ENCODE results near the gene GAN.
"Not testable (repeated sequence)": the region's sequence is repeated elsewhere in the genome, so short reads cannot be mapped to it uniquely, and the experiment has no call there.

The GAN gene

GRCh38 chr16:81397879-81398520 lies 83.2 kb downstream of the GAN start:
- no peak for DNase-seq (ENCODE audit: low read depth in 2 of 2)

GRCh38 chr16:81399909-81400308 lies 85.1 kb downstream of the GAN start:
- no peak for DNase-seq (ENCODE audit: low read depth in 2 of 2)

GRCh38 chr16:81401035-81401950 lies 86.5 kb downstream of the GAN start:
- DNase-seq (ENCODE audit: low read depth in 2 of 2), result no peak

GRCh38 chr16:81403208-81403600 lies 88.4 kb downstream of the GAN start:
- no peak for DNase-seq (ENCODE audit: low read depth in 2 of 2)

GRCh38 chr16:81403601-81404391 lies 89.0 kb downstream of the GAN start:
- peak; percentile 47 to 51 for DNase-seq (ENCODE audit: low read depth in 2 of 2)

GRCh38 chr16:81405002-81405401 lies 90.2 kb downstream of the GAN start:
- not testable (repeated sequence) for DNase-seq (ENCODE audit: low read depth in 2 of 2)

GRCh38 chr16:81405702-81406113 lies 90.9 kb downstream of the GAN start:
- no peak for DNase-seq (ENCODE audit: low read depth in 2 of 2)

- no peak for DNase-seq (ENCODE audit: low read depth in 2 of 2)
Measured at GRCh38 chr16:81408409-81408950, 93.7 kb downstream of the GAN start.

- DNase-seq (ENCODE audit: low read depth in 2 of 2), result no peak
Measured at GRCh38 chr16:81409016-81409556, 94.3 kb downstream of the GAN start.

GRCh38 chr16:81410643-81411293 lies 96.0 kb downstream of the GAN start:
- no peak for DNase-seq (ENCODE audit: low read depth in 2 of 2)

- no peak for DNase-seq (ENCODE audit: low read depth in 2 of 2)
Measured at GRCh38 chr16:81413245-81413990, 98.7 kb downstream of the GAN start.

- DNase-seq (ENCODE audit: low read depth in 2 of 2), result no peak
Measured at GRCh38 chr16:81415751-81416150, 101.0 kb downstream of the GAN start.

GRCh38 chr16:81416749-81417148 lies 102.0 kb downstream of the GAN start:
- DNase-seq (ENCODE audit: low read depth in 2 of 2), result no peak

GRCh38 chr16:81417210-81417609 lies 102.4 kb downstream of the GAN start:
- no peak for DNase-seq (ENCODE audit: low read depth in 2 of 2)

- no peak for DNase-seq (ENCODE audit: low read depth in 2 of 2)
Measured at GRCh38 chr16:81419806-81420205, 105.0 kb downstream of the GAN start.

- no peak for DNase-seq (ENCODE audit: low read depth in 2 of 2)
Measured at GRCh38 chr16:81421126-81421525, 106.4 kb downstream of the GAN start.

GRCh38 chr16:81421536-81421935 lies 106.8 kb downstream of the GAN start:
- no peak for DNase-seq (ENCODE audit: low read depth in 2 of 2)

- DNase-seq (ENCODE audit: low read depth in 2 of 2), result not testable (repeated sequence)
Measured at GRCh38 chr16:81422153-81422552, 107.4 kb downstream of the GAN start.

GRCh38 chr16:81424771-81425170 lies 110.0 kb downstream of the GAN start:
- no peak for DNase-seq (ENCODE audit: low read depth in 2 of 2)

GRCh38 chr16:81427219-81427618 lies 112.5 kb downstream of the GAN start:
- DNase-seq (ENCODE audit: low read depth in 2 of 2), result no peak
